BLaER1 treated with 17β-estradiol and CSF1 and Interleukin-3, amounts not matched to agents 10 nM and 100 nM (cell line): ENCODE measurements around the gene NMUR1.

Experiments
- H3K27ac ChIP-seq, 11 experiments: shearing (Covaris generic); formaldehyde crosslinking; 2 replicates each; pipeline ENCODE4 v1.8.1; 2022
- H3K27me3 ChIP-seq, 11 experiments: shearing (Covaris generic); formaldehyde crosslinking; 2 replicates each; pipeline ENCODE4 v1.8.1; 2022
- H3K36me3 ChIP-seq, 11 experiments: shearing (Covaris generic); formaldehyde crosslinking; 2 replicates each; pipeline ENCODE4 v1.8.1; 2022
- H3K4me1 ChIP-seq, 10 experiments: shearing (Covaris generic); formaldehyde crosslinking; 2 replicates each; pipeline ENCODE4 v1.8.1; 2022
- H3K4me2 ChIP-seq, 11 experiments: shearing (Covaris generic); formaldehyde crosslinking; 2 replicates each; pipeline ENCODE4 v1.8.1; 2022
- H3K4me3 ChIP-seq, 10 experiments: shearing (Covaris generic); formaldehyde crosslinking; 2 replicates each; pipeline ENCODE4 v1.8.1; 2022
- H3K9ac ChIP-seq, 11 experiments: shearing (Covaris generic); formaldehyde crosslinking; 2 replicates each; pipeline ENCODE4 v1.8.1; 2022
- H3K9me3 ChIP-seq, 11 experiments: shearing (Covaris generic); formaldehyde crosslinking; replicated peaks in 1 of 11; 2 replicates each; pipeline ENCODE4 v1.8.1; 2022
- H4K20me1 ChIP-seq, 11 experiments: shearing (Covaris generic); formaldehyde crosslinking; 2 replicates each; pipeline ENCODE4 v1.8.1; 2022
- Cebpa-rat ChIP-seq, 11 experiments: shearing (Covaris generic); IDR thresholded peaks; 2 replicates each; pipeline ENCODE4 v1.8.1; 2022

NMUR1 gene

GRCh38 chr2:231524477-231525247 lies 5.6 kb downstream of the NMUR1 start:
- no peak for TF ChIP-seq Cebpa-rat (IDR thresholded peaks at IDR 0.05)
- Histone ChIP-seq H3K36me3 (no peaks in the 10 kb centered on the region), H3K27me3 (peaks cover 0 to 76% (median 1%) of the 10 kb centered on the region in 11 experiments; a peak in 13 of 22 replicates), H3K9me3 (peaks cover 0 to 24% (median 0%) of the 10 kb centered on the region in 11 experiments; a peak in 7 of 22 replicates), H3K4me2 (peak overlapping the region in 8 of 11 experiments; percentile 21 to 70 (median 57); a peak in 16 of 22 replicates), H3K4me3 (no peak overlapping the region), H4K20me1 (peaks cover 0 to 12% (median 0%) of the 10 kb centered on the region in 11 experiments; a peak in 2 of 22 replicates), H3K9ac (peak overlapping the region in 2 of 11 experiments; percentile 8 to 18; a peak in 1 of 22 replicates), H3K4me1 (peaks cover 0 to 30% (median 24%) of the 10 kb centered on the region in 10 experiments; a peak in 13 of 20 replicates), H3K27ac (no peak overlapping the region)

GRCh38 chr2:231523451-231524285 lies 6.6 kb downstream of the NMUR1 start:
- H3K27me3 ChIP-seq = peaks cover 0 to 76% (median 0%) of the 10 kb centered on the region in 11 experiments; a peak in 5 of 22 replicates
- H4K20me1 ChIP-seq = peaks cover 0 to 9% (median 0%) of the 10 kb centered on the region in 11 experiments; a peak in 3 of 22 replicates
- H3K4me2 ChIP-seq = peak overlapping the region in 7 of 11 experiments; percentile 28 to 70 (median 57); a peak in 11 of 22 replicates
- peaks cover 0 to 24% (median 0%) of the 10 kb centered on the region in 11 experiments; a peak in 7 of 22 replicates for H3K9me3 ChIP-seq
- TF ChIP-seq Cebpa-rat (IDR thresholded peaks at IDR 0.05) = no peak
- peaks cover 0 to 32% (median 24%) of the 10 kb centered on the region in 10 experiments; a peak in 13 of 20 replicates for H3K4me1 ChIP-seq
- no peak overlapping the region for H3K27ac ChIP-seq
- no peaks in the 10 kb centered on the region for H3K36me3 ChIP-seq
- H3K9ac ChIP-seq = no peak overlapping the region
- H3K4me3 ChIP-seq = no peak overlapping the region

GRCh38 chr2:231522418-231523180 lies 7.6 kb downstream of the NMUR1 start:
- TF ChIP-seq Cebpa-rat (IDR thresholded peaks at IDR 0.05) = no peak
- Histone ChIP-seq H3K4me2 (no peak overlapping the region), H3K9ac (no peak overlapping the region), H3K4me1 (peaks cover 0 to 36% (median 24%) of the 10 kb centered on the region in 10 experiments; a peak in 13 of 20 replicates), H3K9me3 (peaks cover 0 to 24% (median 0%) of the 10 kb centered on the region in 11 experiments; a peak in 7 of 22 replicates), H3K4me3 (no peak overlapping the region), H3K27me3 (peaks cover 0 to 66% (median 0%) of the 10 kb centered on the region in 11 experiments; a peak in 4 of 22 replicates), H4K20me1 (no peaks in the 10 kb centered on the region; a peak in 2 of 22 replicates), H3K36me3 (no peaks in the 10 kb centered on the region), H3K27ac (no peak overlapping the region)

- Histone ChIP-seq H3K4me3 (no peak overlapping the region), H3K4me1 (peaks cover 0 to 36% (median 24%) of the 10 kb centered on the region in 10 experiments; a peak in 13 of 20 replicates), H3K27me3 (peaks cover 0 to 55% (median 0%) of the 10 kb centered on the region in 11 experiments; a peak in 4 of 22 replicates), H3K36me3 (no peaks in the 10 kb centered on the region), H3K9me3 (peaks cover 0 to 24% (median 0%) of the 10 kb centered on the region in 11 experiments; a peak in 7 of 22 replicates), H3K4me2 (0 out of 22 replicates have a peak overlapping the region, but pooled peaks of 1 of the 11 experiments have one; percentile 7), H3K9ac (no peak overlapping the region), H4K20me1 (no peaks in the 10 kb centered on the region; a peak in 2 of 22 replicates), H3K27ac (no peak overlapping the region)
- no peak for TF ChIP-seq Cebpa-rat (IDR thresholded peaks at IDR 0.05)
These were observed 8.8 kb downstream of the NMUR1 start for GRCh38 chr2:231521443-231521842.

- H3K9ac ChIP-seq = no peak overlapping the region
- peaks cover 0 to 18% (median 0%) of the 10 kb centered on the region in 11 experiments; a peak in 7 of 22 replicates for H3K9me3 ChIP-seq
- peaks cover 0 to 48% (median 0%) of the 10 kb centered on the region in 11 experiments; a peak in 4 of 22 replicates for H3K27me3 ChIP-seq
- H3K4me1 ChIP-seq = peaks cover 1 to 37% (median 23%) of the 10 kb centered on the region in 10 experiments
- no peaks in the 10 kb centered on the region; a peak in 2 of 22 replicates for H4K20me1 ChIP-seq
- no peak overlapping the region for H3K4me2 ChIP-seq
- no peaks in the 10 kb centered on the region for H3K36me3 ChIP-seq
- no peak for TF ChIP-seq Cebpa-rat (IDR thresholded peaks at IDR 0.05)
- no peak overlapping the region for H3K27ac ChIP-seq
- no peak overlapping the region for H3K4me3 ChIP-seq
These were observed 10.2 kb downstream of the NMUR1 start for GRCh38 chr2:231519975-231520555.

- peak overlapping the region in 2 of 11 experiments; percentile 10 to 41; a peak in 1 of 22 replicates for H3K9ac ChIP-seq
- no peak overlapping the region; a peak in 1 of 22 replicates for H3K4me2 ChIP-seq
- H3K27ac ChIP-seq = no peak overlapping the region
- H3K4me1 ChIP-seq = peaks cover 5 to 32% (median 18%) of the 10 kb centered on the region in 10 experiments
- no peaks in the 10 kb centered on the region; a peak in 2 of 22 replicates for H4K20me1 ChIP-seq
- TF ChIP-seq Cebpa-rat (IDR thresholded peaks at IDR 0.05) = no peak
- H3K4me3 ChIP-seq = no peak overlapping the region
- H3K36me3 ChIP-seq = no peaks in the 10 kb centered on the region
- H3K27me3 ChIP-seq = peaks cover 0 to 35% (median 0%) of the 10 kb centered on the region in 11 experiments; a peak in 4 of 22 replicates
- peaks cover 0 to 5% (median 0%) of the 10 kb centered on the region in 11 experiments; a peak in 5 of 22 replicates for H3K9me3 ChIP-seq
These were observed 11.5 kb downstream of the NMUR1 start for GRCh38 chr2:231518771-231519170.

- Histone ChIP-seq H3K9ac (peak overlapping the region in 1 of 11 experiments; percentile 89; a peak in 1 of 22 replicates), H3K36me3 (no peaks in the 10 kb centered on the region), H3K27me3 (peaks cover 0 to 20% (median 0%) of the 10 kb centered on the region in 11 experiments; a peak in 4 of 22 replicates), H3K4me1 (peaks cover 5 to 33% (median 20%) of the 10 kb centered on the region in 10 experiments), H3K9me3 (no peaks in the 10 kb centered on the region), H3K4me3 (no peak overlapping the region), H3K27ac (no peak overlapping the region; a peak in 2 of 22 replicates), H4K20me1 (no peaks in the 10 kb centered on the region; a peak in 1 of 22 replicates), H3K4me2 (peak overlapping the region in 8 of 11 experiments; percentile 90 to 97 (median 94); a peak in 10 of 22 replicates)
- TF ChIP-seq Cebpa-rat (IDR thresholded peaks at IDR 0.05) = no peak
These were observed 14.6 kb downstream of the NMUR1 start for GRCh38 chr2:231515603-231516002.
